ENCODE measurements around the gene LRMDA. TPM values are rescaled to one million over a fixed set of nuclear protein-coding genes. Genes with fewer than 3 reads are reported as not detected.

Gene LRMDA
- total RNA-seq, 5 donors from 2014 or later (not counting 1 experiment from before 2014, with no cell fraction given) = 0.30 to 1.2 TPM; not detected in 3

DNA sequence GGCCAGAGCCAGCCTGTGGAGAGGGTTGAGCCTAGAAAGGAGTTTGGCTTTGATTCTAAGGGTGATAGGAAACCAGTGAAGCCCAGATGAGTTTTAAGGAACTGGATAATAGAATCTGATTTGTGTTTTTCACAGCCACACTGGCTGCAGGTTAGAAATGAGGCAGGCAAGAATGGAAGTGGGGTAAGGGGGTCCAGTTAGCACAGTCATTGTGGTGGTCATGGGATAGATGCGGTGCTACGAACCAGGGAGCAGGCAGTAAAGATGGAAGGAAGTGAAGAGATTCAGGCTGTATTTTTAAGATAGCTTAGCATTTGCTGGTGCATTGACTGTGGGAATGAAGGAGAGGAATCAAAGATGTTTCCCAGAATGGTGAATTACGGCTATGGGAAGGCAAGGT lies 322.2 kb downstream of the LRMDA start:
- H3K9me3 Mint-ChIP-seq = peaks cover 0 to 4% (median 0%) of the 10 kb centered on the region in 3 donors
- H3K36me3 ChIP-seq (ENCODE audit: control insufficient read depth in 2 of 2, extremely low read depth in 1 of 2, insufficient read depth in 1 of 2, low read length in 1 of 2) = no peaks in the 10 kb centered on the region

DNA sequence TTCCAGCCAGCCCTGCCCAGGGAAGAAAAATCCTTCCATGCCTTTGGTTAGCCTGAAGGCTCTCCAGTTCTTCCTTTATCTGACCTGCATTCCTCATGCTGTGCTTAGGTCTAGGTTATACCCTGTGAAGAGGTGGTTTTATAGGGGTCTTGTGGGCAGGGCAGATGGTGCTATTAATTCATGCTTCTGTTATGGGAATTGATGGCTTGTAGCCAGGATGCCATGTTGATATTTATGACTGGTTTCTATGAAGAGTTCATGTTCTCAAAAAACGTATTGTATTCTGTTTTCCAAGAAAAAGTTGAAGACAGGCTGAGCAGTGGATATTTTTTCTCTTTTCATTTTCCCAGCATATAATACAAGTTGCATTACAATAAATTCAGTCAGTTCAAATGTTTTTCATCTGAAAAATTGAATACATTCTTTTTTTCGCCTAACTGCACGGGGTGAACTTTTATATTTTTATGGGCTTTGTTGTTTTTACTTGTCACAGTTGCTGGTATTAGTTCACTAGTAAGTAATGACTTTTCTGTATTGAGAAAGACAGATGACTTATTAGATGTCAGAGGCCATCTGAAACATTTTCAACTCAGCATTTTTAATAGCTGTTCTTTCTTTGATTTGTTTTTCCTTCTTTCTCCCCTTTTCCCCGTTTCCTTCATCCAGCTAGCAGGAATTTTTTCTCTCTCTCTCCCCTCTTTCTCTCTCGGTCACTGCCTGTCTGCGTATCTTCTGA lies 322.8 kb downstream of the LRMDA start:
- H3K4me1 Mint-ChIP-seq = no peaks in the 10 kb centered on the region
- H3K27ac ChIP-seq (ENCODE audit: low read length) = no peak overlapping the region
- no peak overlapping the region for H3K4me3 Mint-ChIP-seq

More for the DNA sequence above, 322.2 kb downstream of the LRMDA start:
- peaks cover 8 to 9% of the 10 kb centered on the region in 2 donors for H3K27me3 Mint-ChIP-seq
- no peaks in the 10 kb centered on the region for H3K4me1 Mint-ChIP-seq
- H3K4me3 Mint-ChIP-seq = no peak overlapping the region
- no peak overlapping the region for H3K4me3 ChIP-seq (ENCODE audit: control insufficient read depth in 1 of 2, extremely low read depth in 1 of 2, low read length in 1 of 2)
- ChIA-PET CTCF (no interaction called here), POLR2A (interaction anchor here in 1 of 2 donors (0.5 kb wide), 1 partner anchor 1495 kb away, joined by 3 read pairs; no protein-coding TSS in a partner anchor)
- no peak overlapping the region for H3K27ac ChIP-seq (ENCODE audit: low read length)
- 80% methylated on average over 2 of the region's 3 CpGs for WGBS (ENCODE audit: insufficient coverage)
- peaks cover 0 to 12% of the 10 kb centered on the region in 2 experiments for H3K27me3 ChIP-seq (replicated peaks in 1 of 2; ENCODE audit: control insufficient read depth in 2 of 2, extremely low read depth in 1 of 2, insufficient read depth in 2 of 2, low read length in 1 of 2)
- no peaks in the 10 kb centered on the region for H3K4me1 ChIP-seq (ENCODE audit: control insufficient read depth in 1 of 2, extremely low read depth in 1 of 2, insufficient read depth in 2 of 2, low read length in 2 of 2)
- H3K9me3 ChIP-seq = no peaks in the 10 kb centered on the region
- H3K27ac Mint-ChIP-seq = no peak overlapping the region
- no peak for DNase-seq
- no peaks in the 10 kb centered on the region for H3K36me3 Mint-ChIP-seq
- ATAC-seq (replicated peaks in 1 of 4) = no peak

DNA sequence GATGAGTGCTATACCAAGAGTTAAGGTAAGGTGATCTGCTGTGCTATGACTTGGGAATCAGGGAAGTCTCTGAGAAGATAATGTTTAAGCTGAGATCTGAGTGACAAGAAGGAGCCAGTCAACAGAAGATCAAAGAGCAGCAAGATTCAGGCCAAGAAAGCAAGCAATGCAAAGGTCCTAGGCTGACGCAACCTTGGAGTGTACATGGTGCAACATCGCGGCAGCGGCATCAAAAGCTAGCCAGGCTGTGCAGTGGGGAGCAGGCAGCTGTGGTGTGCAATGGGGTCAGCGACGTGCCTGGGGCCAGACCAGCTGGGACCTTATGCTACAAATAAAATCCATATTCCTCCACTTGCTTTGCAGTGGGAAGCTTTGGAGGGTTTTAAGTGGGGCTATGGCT lies 324.1 kb downstream of the LRMDA start:
- Mint-ChIP-seq H3K36me3 (no peaks in the 10 kb centered on the region), H3K9me3 (peaks cover 0 to 4% (median 0%) of the 10 kb centered on the region in 3 donors), H3K27ac (no peak overlapping the region), H3K4me1 (no peaks in the 10 kb centered on the region), H3K4me3 (no peak overlapping the region), H3K27me3 (peaks cover 10% of the 10 kb centered on the region in 2 donors)
- Histone ChIP-seq H3K27me3 (replicated peaks in 1 of 2; ENCODE audit: control insufficient read depth in 2 of 2, extremely low read depth in 1 of 2, insufficient read depth in 2 of 2, low read length in 1 of 2) (peaks cover 0 to 12% of the 10 kb centered on the region in 2 experiments), H3K4me1 (ENCODE audit: control insufficient read depth in 1 of 2, extremely low read depth in 1 of 2, insufficient read depth in 2 of 2, low read length in 2 of 2) (no peaks in the 10 kb centered on the region), H3K4me3 (ENCODE audit: control insufficient read depth in 1 of 2, extremely low read depth in 1 of 2, low read length in 1 of 2) (no peak overlapping the region), H3K27ac (ENCODE audit: low read length) (no peak overlapping the region), H3K9me3 (no peaks in the 10 kb centered on the region), H3K36me3 (ENCODE audit: control insufficient read depth in 2 of 2, extremely low read depth in 1 of 2, insufficient read depth in 1 of 2, low read length in 1 of 2) (no peaks in the 10 kb centered on the region)
- DNase-seq = no peak
- 100% methylated on average over 4 of the region's 6 CpGs for WGBS (ENCODE audit: insufficient coverage)
- ChIA-PET CTCF (no interaction called here), POLR2A (interaction anchor here in 1 of 2 donors (0.8 kb wide), 1 partner anchor 667 kb away, joined by 3 read pairs; no protein-coding TSS in a partner anchor)
- ATAC-seq (replicated peaks in 1 of 4) = no peak

More for the DNA sequence above, 322.8 kb downstream of the LRMDA start:
- WGBS (ENCODE audit: insufficient coverage) = 56% methylated on average over 1 of the region's 6 CpGs
- ATAC-seq (replicated peaks in 1 of 4) = no peak
- POLR2A ChIA-PET = interaction anchor here in 1 of 2 donors (0.5 kb wide), 1 partner anchor 1494 kb away, joined by 3 read pairs; no protein-coding TSS in a partner anchor
- H3K4me3 ChIP-seq (ENCODE audit: control insufficient read depth in 1 of 2, extremely low read depth in 1 of 2, low read length in 1 of 2) = no peak overlapping the region
- no peak for DNase-seq
- Mint-ChIP-seq H3K27ac (no peak overlapping the region), H3K27me3 (peaks cover 10% of the 10 kb centered on the region in 2 donors), H3K9me3 (peaks cover 0 to 4% (median 0%) of the 10 kb centered on the region in 3 donors), H3K36me3 (no peaks in the 10 kb centered on the region)
- H3K36me3 ChIP-seq (ENCODE audit: control insufficient read depth in 2 of 2, extremely low read depth in 1 of 2, insufficient read depth in 1 of 2, low read length in 1 of 2) = no peaks in the 10 kb centered on the region
- H3K9me3 ChIP-seq = no peaks in the 10 kb centered on the region
- H3K4me1 ChIP-seq (ENCODE audit: control insufficient read depth in 1 of 2, extremely low read depth in 1 of 2, insufficient read depth in 2 of 2, low read length in 2 of 2) = no peaks in the 10 kb centered on the region
- CTCF ChIA-PET = no interaction called here
- peaks cover 0 to 12% of the 10 kb centered on the region in 2 experiments for H3K27me3 ChIP-seq (replicated peaks in 1 of 2; ENCODE audit: control insufficient read depth in 2 of 2, extremely low read depth in 1 of 2, insufficient read depth in 2 of 2, low read length in 1 of 2)

DNA sequence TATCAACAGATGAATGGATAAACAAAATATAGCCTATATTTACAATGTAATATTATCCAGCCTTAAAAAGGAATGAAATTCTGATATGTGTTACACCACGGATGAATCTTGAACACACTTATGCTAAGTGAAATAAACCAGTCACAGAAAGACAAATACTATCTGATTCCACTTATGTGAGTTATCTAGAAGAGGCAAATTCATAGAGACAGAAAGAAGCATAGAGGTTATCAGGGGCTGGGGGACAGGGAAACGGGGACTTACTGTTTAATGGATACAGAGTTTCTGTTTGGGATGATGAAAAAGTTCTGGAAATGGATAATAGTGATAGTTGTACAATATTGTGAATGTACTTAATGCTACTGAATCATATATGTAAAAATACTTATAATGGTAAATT lies 329.9 kb downstream of the LRMDA start:
- Histone ChIP-seq H3K4me1 (ENCODE audit: control insufficient read depth in 1 of 2, extremely low read depth in 1 of 2, insufficient read depth in 2 of 2, low read length in 2 of 2) (no peaks in the 10 kb centered on the region), H3K4me3 (ENCODE audit: control insufficient read depth in 1 of 2, extremely low read depth in 1 of 2, low read length in 1 of 2) (no peak overlapping the region), H3K36me3 (ENCODE audit: control insufficient read depth in 2 of 2, extremely low read depth in 1 of 2, insufficient read depth in 1 of 2, low read length in 1 of 2) (no peaks in the 10 kb centered on the region), H3K9me3 (no peaks in the 10 kb centered on the region), H3K27ac (ENCODE audit: low read length) (no peak overlapping the region), H3K27me3 (replicated peaks in 1 of 2; ENCODE audit: control insufficient read depth in 2 of 2, extremely low read depth in 1 of 2, insufficient read depth in 2 of 2, low read length in 1 of 2) (peaks cover 0 to 12% of the 10 kb centered on the region in 2 experiments)
- 40% methylated on average over 1 of the region's 2 CpGs for WGBS (ENCODE audit: insufficient coverage)
- ChIA-PET CTCF (no interaction called here), POLR2A (no interaction called here)
- H3K36me3 Mint-ChIP-seq = no peaks in the 10 kb centered on the region
- H3K9me3 Mint-ChIP-seq = no peaks in the 10 kb centered on the region
- ATAC-seq (replicated peaks in 1 of 4) = no peak
- DNase-seq = no peak
- peaks cover 5 to 10% of the 10 kb centered on the region in 2 donors for H3K27me3 Mint-ChIP-seq
- no peak overlapping the region for H3K27ac Mint-ChIP-seq
- H3K4me1 Mint-ChIP-seq = peaks cover 0 to 19% (median 0%) of the 10 kb centered on the region in 3 donors
- H3K4me3 Mint-ChIP-seq = no peak overlapping the region

- Mint-ChIP-seq H3K9me3 (no peaks in the 10 kb centered on the region), H3K27me3 (peaks cover 5 to 7% of the 10 kb centered on the region in 2 donors), H3K4me3 (no peak overlapping the region), H3K36me3 (no peaks in the 10 kb centered on the region), H3K27ac (no peak overlapping the region), H3K4me1 (peaks cover 0 to 20% (median 0%) of the 10 kb centered on the region in 3 donors)
- no peak for DNase-seq
- ATAC-seq (replicated peaks in 1 of 4) = no peak
- Histone ChIP-seq H3K4me3 (ENCODE audit: control insufficient read depth in 1 of 2, extremely low read depth in 1 of 2, low read length in 1 of 2) (no peak overlapping the region), H3K4me1 (ENCODE audit: control insufficient read depth in 1 of 2, extremely low read depth in 1 of 2, insufficient read depth in 2 of 2, low read length in 2 of 2) (no peaks in the 10 kb centered on the region), H3K27me3 (replicated peaks in 1 of 2; ENCODE audit: control insufficient read depth in 2 of 2, extremely low read depth in 1 of 2, insufficient read depth in 2 of 2, low read length in 1 of 2) (peaks cover 0 to 9% of the 10 kb centered on the region in 2 experiments), H3K27ac (ENCODE audit: low read length) (no peak overlapping the region), H3K36me3 (ENCODE audit: control insufficient read depth in 2 of 2, extremely low read depth in 1 of 2, insufficient read depth in 1 of 2, low read length in 1 of 2) (no peaks in the 10 kb centered on the region), H3K9me3 (no peaks in the 10 kb centered on the region)
- WGBS (ENCODE audit: insufficient coverage) = no CpG with 5 or more reads among the region's 2 CpGs
- ChIA-PET POLR2A (no interaction called here), CTCF (no interaction called here)
Observed at GRCh38 chr10:75762431-75762802, 331.0 kb downstream of the LRMDA start.

GRCh38 chr10:75763652-75764051 lies 332.2 kb downstream of the LRMDA start:
- no peak overlapping the region for H3K27ac ChIP-seq (ENCODE audit: low read length)
- ATAC-seq (replicated peaks in 1 of 4) (no peak), DNase-seq (no peak)
- Mint-ChIP-seq H3K27me3 (peaks cover under 1 to 6% of the 10 kb centered on the region in 2 donors), H3K4me1 (peaks cover 0 to 20% (median 0%) of the 10 kb centered on the region in 3 donors), H3K4me3 (no peak overlapping the region), H3K36me3 (no peaks in the 10 kb centered on the region), H3K9me3 (no peaks in the 10 kb centered on the region), H3K27ac (no peak overlapping the region)
- H3K9me3 ChIP-seq = no peaks in the 10 kb centered on the region
- WGBS (ENCODE audit: insufficient coverage) = no CpG with 5 or more reads among the region's 3 CpGs
- POLR2A ChIA-PET = interaction anchor here in 1 of 2 donors (0.7 kb wide), 1 partner anchor 15 kb away, joined by 4 read pairs; no protein-coding TSS in a partner anchor
- H3K36me3 ChIP-seq (ENCODE audit: control insufficient read depth in 2 of 2, extremely low read depth in 1 of 2, insufficient read depth in 1 of 2, low read length in 1 of 2) = no peaks in the 10 kb centered on the region
- H3K27me3 ChIP-seq (replicated peaks in 1 of 2; ENCODE audit: control insufficient read depth in 2 of 2, extremely low read depth in 1 of 2, insufficient read depth in 2 of 2, low read length in 1 of 2) = peaks cover 0 to 4% of the 10 kb centered on the region in 2 experiments
- CTCF ChIA-PET = no interaction called here
- no peaks in the 10 kb centered on the region for H3K4me1 ChIP-seq (ENCODE audit: control insufficient read depth in 1 of 2, extremely low read depth in 1 of 2, insufficient read depth in 2 of 2, low read length in 2 of 2)
- no peak overlapping the region for H3K4me3 ChIP-seq (ENCODE audit: control insufficient read depth in 1 of 2, extremely low read depth in 1 of 2, low read length in 1 of 2)

Data from T-cell (primary cell).